GM19238 (cell line): ENCODE measurements around the gene AUP1.
"Not testable (repeated sequence)": the region's sequence is repeated elsewhere in the genome, so short reads cannot be mapped to it uniquely, and the experiment has no call there.

Experiments used
- DNase-seq: peaks from one replicate; pipeline ENCODE4 v3.0.0; 2011; ENCODE audit warnings: low spot score; ENCODE audit not compliant: insufficient read length

The AUP1 gene, protein sequence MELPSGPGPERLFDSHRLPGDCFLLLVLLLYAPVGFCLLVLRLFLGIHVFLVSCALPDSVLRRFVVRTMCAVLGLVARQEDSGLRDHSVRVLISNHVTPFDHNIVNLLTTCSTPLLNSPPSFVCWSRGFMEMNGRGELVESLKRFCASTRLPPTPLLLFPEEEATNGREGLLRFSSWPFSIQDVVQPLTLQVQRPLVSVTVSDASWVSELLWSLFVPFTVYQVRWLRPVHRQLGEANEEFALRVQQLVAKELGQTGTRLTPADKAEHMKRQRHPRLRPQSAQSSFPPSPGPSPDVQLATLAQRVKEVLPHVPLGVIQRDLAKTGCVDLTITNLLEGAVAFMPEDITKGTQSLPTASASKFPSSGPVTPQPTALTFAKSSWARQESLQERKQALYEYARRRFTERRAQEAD

GRCh38 chr2:74529357-74530238 is at the start of gene AUP1, which contains the start of gene HTRA2:
AUP1 (minus strand) TSS chr2:74529706; CDS start chr2:74529629, 77 bp downstream.
HTRA2 (plus strand) TSS chr2:74529933; CDS start chr2:74530007, 74 bp downstream.
- peak; percentile 99 for DNase-seq

DNA sequence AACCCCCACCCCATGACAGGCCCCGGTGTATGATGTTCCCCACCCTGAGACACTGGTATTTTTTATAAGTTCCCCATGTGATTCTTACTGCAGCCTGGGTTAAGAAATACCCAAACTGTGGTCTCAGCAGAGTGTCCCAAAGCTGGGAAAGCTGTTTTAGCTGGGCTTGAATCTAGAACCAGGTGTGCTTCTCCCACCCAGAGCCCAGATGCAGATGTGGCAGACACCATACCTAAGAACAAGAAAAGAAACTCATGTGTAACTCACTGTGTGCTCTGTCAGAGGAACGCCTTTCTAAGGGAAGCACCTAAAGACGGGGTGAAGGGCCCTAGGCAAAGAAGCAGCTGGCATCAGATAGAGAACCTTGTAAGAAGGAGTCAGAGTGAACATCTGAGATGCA is 48.9 kb upstream of the AUP1 start:
- DNase-seq, result no peak

- DNase-seq, result no peak
Measured at GRCh38 chr2:74577448-74577847, 47.9 kb upstream of the AUP1 start.

DNA sequence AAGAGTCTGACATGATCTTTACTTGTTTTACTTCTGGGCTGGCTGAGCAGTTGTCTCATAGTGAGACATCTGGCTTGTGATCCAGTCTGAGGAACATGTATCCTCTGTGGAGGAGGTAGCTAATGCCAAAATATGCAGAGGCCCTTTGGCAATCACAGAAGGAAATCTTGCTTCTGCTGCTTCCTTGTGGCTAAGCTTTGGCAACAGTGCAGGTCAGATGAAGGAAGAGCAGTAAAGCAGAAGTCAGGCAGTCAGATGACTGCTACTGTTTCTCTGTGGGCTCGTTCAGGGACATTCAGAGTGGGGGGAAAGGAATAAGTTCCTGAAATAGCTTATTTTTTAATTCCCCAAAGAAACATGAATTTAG is 47.3 kb upstream of the AUP1 start:
- DNase-seq, result no peak

DNA sequence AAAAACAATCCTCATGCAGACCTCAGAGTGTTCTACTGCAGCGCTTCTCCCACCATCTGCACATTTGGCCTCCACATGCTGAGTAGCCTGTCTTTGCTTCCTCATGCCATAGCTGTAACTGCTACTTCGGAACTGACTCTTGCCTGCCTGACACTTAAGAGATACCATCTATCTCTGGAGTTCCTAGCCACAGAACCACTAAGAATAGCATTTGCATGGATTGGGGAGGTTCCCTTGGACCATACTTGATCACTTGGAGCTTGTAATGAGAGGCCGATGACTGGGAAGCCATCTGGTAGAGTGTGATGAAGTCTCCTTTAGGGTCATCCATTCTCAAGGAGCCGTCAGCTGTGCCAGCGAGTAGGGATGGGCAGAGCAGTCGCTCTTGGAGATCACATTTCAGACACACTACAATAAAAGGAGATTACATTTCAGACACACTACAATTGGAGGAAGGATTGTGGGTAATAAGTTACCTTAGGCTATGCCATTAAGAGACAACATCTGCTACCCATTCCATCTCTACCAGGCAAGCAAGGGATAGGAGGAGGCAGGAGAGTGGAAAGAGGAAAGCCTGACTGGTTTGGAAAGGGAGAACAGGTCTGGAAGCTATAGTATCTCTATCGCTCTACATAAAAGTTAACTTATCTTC is 46.8 kb upstream of the AUP1 start:
- no peak for DNase-seq

DNA sequence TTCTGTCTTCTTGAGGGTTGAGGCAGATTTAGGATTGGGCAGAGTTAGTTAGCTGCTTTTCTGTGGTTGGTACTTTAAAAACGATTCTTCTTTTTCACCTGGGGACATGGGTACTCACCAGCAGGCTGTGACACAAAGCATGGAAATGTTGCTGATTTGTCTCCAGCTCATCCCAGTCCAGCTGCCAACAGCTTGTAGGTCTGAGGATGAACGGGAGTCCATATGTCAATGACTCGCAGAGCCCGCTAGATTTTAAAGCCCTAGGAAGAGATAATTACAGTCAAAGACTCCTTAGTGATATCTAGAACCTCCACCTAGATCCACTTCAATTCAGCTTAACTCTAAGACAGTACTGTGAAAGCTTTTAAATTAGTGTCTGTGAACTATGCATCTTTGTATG is 45.8 kb upstream of the AUP1 start:
- DNase-seq, result no peak

- DNase-seq, result no peak
Measured at GRCh38 chr2:74573747-74574562, 44.4 kb upstream of the AUP1 start.

GRCh38 chr2:74572178-74572925 is 42.8 kb upstream of the AUP1 start:
- DNase-seq, result no peak

DNA sequence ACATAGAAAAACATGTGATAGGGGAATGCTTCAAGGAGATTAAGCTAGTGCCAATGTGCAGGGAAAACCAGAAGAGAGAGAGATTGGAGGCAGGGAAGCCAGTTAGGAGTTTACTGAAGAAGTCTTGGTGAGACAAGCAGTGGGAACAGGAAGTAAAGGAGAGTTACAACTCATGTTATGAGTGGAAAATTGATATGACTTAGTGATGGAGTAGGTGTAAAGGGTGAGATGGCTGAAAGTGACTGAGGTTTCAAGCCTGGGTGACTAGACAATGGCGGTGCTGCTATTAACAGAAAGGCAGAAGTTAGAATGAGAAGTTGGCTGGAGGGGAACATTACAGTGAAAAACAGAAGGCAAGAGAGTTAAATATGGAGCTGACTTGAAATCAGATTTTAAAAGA is 41.6 kb upstream of the AUP1 start:
- no peak for DNase-seq

- no peak for DNase-seq
Measured at GRCh38 chr2:74569686-74570085, 40.2 kb upstream of the AUP1 start.

GRCh38 chr2:74567881-74568280 is 38.4 kb upstream of the AUP1 start:
- DNase-seq, result no peak

DNA sequence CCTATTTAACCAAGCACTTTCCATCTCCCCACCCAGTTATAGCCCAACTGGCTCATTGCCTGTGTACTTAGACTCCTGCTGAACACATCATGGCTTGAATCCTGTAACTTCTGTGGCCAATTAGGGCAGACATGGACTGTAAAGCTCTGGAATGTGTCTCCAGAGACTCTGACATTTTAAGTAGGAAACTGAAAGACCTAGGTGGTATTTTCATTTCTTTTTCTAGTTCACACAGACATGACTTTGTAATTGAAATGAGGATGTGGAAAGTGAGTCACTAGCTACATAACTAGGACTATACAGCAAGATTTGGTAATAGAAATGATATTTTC is 37.2 kb upstream of the AUP1 start:
- no peak for DNase-seq

- DNase-seq, result no peak
Measured at GRCh38 chr2:74566076-74566753, 36.7 kb upstream of the AUP1 start.

- DNase-seq, result no peak
Measured at GRCh38 chr2:74564222-74564621, 34.7 kb upstream of the AUP1 start.

GRCh38 chr2:74562126-74562775 is 32.7 kb upstream of the AUP1 start:
- DNase-seq, result no peak

- DNase-seq, result not testable (repeated sequence)
Measured at GRCh38 chr2:74561022-74561421, 31.5 kb upstream of the AUP1 start.

DNA sequence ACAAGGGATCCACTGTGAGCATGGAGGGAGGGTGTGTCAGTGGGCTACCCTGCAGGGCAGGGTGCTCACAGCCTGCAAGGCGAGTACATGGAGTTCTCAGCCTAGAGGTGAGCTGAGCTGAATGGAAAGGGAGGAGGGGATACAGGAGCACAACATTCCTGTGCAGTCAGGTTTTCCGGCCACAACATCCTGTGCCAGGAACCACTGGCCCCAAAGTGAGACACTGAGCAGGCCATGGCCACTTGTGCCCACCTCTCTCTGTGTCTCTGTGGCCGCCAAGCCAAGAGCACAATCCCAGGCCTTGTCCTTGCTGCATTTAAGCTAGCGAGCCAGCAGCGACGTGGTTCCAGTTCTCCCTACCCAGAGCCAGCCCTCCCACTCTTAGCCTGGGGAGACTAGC is 31.1 kb upstream of the AUP1 start:
- DNase-seq, result no peak

DNA sequence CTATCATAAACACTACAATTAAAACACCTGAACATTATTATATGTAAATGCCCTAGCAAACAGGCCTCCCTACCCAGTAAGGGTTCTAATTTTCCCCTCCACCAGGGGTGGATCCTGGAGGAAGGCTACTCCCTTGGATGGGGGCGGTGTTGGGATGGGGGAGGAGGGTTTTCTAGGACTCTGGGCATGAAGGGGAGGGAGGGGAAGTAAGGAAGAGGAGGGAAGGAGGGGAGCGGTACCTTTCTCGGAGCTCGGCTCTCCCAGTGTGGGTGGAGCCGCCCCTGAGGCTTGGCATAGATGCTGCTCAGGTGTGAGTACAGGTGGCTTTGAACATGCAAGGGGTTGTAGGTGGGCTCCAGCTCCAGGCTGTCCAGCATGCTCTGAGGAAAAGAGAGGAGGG is 30.4 kb upstream of the AUP1 start:
- no peak for DNase-seq
